BJ (cell line): ENCODE data around the gene ETV7. TPM values are rescaled to one million over a fixed set of nuclear protein-coding genes. Genes with fewer than 3 reads are reported as not detected.
"Not testable (repeated sequence)": the region's sequence is repeated elsewhere in the genome, so short reads cannot be mapped to it uniquely, and the experiment has no call there.

ENCODE experiments used
- CTCF ChIA-PET: fragments of 350-600 bp; formaldehyde crosslinking; extraction: SDS; loops from one replicate; lab custom pipeline; 2021; ENCODE audit warnings: antibody characterized with exemption, inconsistent platforms; lab: Yijun Ruan, JAX
- POLR2A ChIA-PET: fragments of 300-600 bp; sonication (Branson Sonifier 250); formaldehyde crosslinking; extraction: SDS; loops from one replicate; lab custom pipeline; 2021; ENCODE audit warnings: antibody characterized with exemption; lab: Charles Lee
- DNase-seq: peaks from one replicate; pipeline ENCODE4 v3.0.0-alpha.2; 2011; ENCODE audit warnings: low read depth
- H3K27me3 ChIP-seq: 2 replicates; pipeline ENCODE4 v1.6.0; 2011; ENCODE audit warnings: low read length; ENCODE audit not compliant: control insufficient read depth, insufficient read depth
- H3K36me3 ChIP-seq: 2 replicates; pipeline ENCODE4 v1.5.1; 2011; ENCODE audit warnings: low read length; ENCODE audit not compliant: control insufficient read depth, insufficient read depth
- H3K4me3 ChIP-seq: 2 replicates; pipeline ENCODE4 v1.5.1; 2011; ENCODE audit warnings: low read depth, mild to moderate bottlenecking, control low read depth, low read length
- CTCF ChIP-seq: IDR thresholded peaks from 2 replicates; pipeline ENCODE4 v1.5.1; 2011; ENCODE audit warnings: low read depth, mild to moderate bottlenecking, control low read depth, inconsistent platforms, low read length, moderate library complexity; ENCODE audit not compliant: insufficient read depth
- polyA plus RNA-seq: library from polyadenylated mRNA; depleted of rRNA; stranded (reverse); fragments of >200 nt; gene quantifications from 2 replicates; pipeline ENCODE4 v1.2.3, GENCODE V29; 2011

ETV7 gene
- polyA plus RNA-seq, 1 experiment, result 1.8 TPM

DNA sequence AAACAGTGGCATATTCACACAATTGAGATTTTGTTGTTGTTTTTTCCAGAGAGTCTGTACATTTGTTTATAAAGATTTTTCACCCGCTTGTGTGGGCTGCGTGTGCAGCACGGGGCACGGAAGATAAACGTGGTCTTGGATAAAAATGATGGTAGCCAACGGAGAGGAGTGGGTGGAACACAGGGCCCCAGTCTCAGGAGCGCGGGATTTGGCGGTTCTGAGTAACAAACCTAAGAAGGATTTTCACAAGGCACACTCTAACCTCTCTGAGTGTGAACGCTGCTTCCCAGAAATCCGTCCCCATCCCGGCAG lies 47.2 kb downstream of the ETV7 start:
- H3K27me3 ChIP-seq, result peaks cover 32% of the 10 kb centered on the region
- no peaks in the 10 kb centered on the region for H3K36me3 ChIP-seq
- ChIA-PET CTCF (interaction anchor here (0.7 to 6.5 kb wide), 16 partner anchors 10 to 182 kb away, joined by 3 to 132 read pairs (median 5); no protein-coding TSS in a partner anchor), POLR2A (no interaction called here)
- no peak overlapping the region for H3K4me3 ChIP-seq
- TF ChIP-seq CTCF, result no peak
- no peak for DNase-seq

DNA sequence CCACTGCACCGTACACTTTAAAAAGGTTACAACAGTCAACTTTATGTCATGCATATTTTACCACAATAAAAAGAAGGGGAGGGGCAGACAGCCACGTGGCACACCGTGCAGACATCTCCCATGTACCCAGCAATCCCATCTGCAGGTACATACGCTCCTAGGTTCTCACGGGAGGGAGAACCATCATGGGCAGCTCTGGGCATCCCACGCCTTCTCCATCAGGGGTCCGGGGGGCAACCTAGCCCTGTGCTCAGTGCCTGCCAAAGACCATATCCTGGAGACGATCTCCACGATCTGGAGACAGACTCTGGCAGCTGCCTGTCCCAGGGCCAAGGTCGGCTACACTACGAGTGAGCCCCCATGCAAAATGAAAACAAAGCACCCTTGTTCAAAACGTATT lies 48.3 kb downstream of the ETV7 start:
- CTCF ChIA-PET, result interaction anchor here (6.5 kb wide), 1 partner anchor 17 kb away, joined by 132 read pairs; no protein-coding TSS in a partner anchor
- no peak for TF ChIP-seq CTCF
- POLR2A ChIA-PET, result no interaction called here
- DNase-seq, result no peak
- Histone ChIP-seq H3K27me3 (peaks cover 40% of the 10 kb centered on the region), H3K4me3 (no peak overlapping the region), H3K36me3 (no peaks in the 10 kb centered on the region)

GRCh38 chr6:36338223-36338622 lies 49.2 kb downstream of the ETV7 start:
- H3K36me3 ChIP-seq, DNase-seq, H3K4me3 ChIP-seq, POLR2A ChIA-PET: not testable (repeated sequence)
- CTCF ChIA-PET, result interaction anchor here (6.5 kb wide), 1 partner anchor 18 kb away, joined by 132 read pairs; no protein-coding TSS in a partner anchor
- peaks cover 49% of the 10 kb centered on the region for H3K27me3 ChIP-seq

- no peak for TF ChIP-seq CTCF
- no peak for DNase-seq
- ChIA-PET POLR2A (no interaction called here), CTCF (no interaction called here)
- H3K36me3 ChIP-seq, result no peaks in the 10 kb centered on the region
- H3K4me3 ChIP-seq, result no peak overlapping the region
- peaks cover 53% of the 10 kb centered on the region for H3K27me3 ChIP-seq
These were observed 49.7 kb downstream of the ETV7 start for GRCh38 chr6:36337814-36338213.

DNA sequence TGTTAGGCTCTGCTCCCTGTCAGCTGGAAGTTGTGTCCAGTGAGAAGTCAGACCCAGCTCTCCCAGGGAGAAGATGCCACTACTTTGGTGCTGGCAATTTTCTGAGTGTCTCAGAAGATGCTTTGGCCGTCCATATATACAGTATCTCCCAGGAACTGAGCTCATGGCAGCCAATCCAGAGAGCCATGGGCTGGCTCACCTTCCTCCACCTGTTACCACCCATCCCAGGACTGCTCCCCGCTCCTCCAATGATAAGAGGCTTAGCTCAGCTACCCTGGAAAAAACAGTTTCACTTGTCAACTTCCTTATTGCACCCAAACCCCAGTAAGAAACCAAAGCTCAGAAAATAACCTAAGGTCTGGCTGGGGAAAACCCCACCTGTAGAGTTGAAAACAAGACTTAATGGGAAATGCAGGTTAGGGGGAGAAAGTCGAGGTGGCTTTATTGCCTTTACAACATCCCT lies 50.7 kb downstream of the ETV7 start, which contains the start of gene BNIP5:
Gene BNIP5, minus strand, starts transcription at position 110 of the 463 bp plus-strand sequence. CDS start 6,198 bp downstream, outside the sequence.
- H3K36me3 ChIP-seq, result no peaks in the 10 kb centered on the region
- ChIA-PET CTCF (interaction anchor here (0.9 to 1.7 kb wide), 3 partner anchors 12 to 35 kb away, joined by 3 to 6 read pairs (median 4); no protein-coding TSS in a partner anchor), POLR2A (no interaction called here)
- no peak within 1 kb of the TSS for H3K4me3 ChIP-seq
- H3K27me3 ChIP-seq, result peaks cover 57% of the 10 kb centered on the region
- TF ChIP-seq CTCF, result no peak
- no peak for DNase-seq
